Nephron (organoid): ENCODE measurements around the gene LHFPL6.

Experiments used
- H3K27ac Mint-ChIP-seq, 3 experiments: 2 replicates each; pipeline ENCODE4 v1.8.0; 2020; ENCODE audit warnings: mixed read lengths in 3 of 3, mild to moderate bottlenecking in 2 of 3, moderate library complexity in 1 of 3
- H3K27me3 Mint-ChIP-seq: 2 replicates; pipeline ENCODE4 v1.8.0; 2021; ENCODE audit warnings: low read depth, mild to moderate bottlenecking, moderate library complexity, mixed read lengths
- H3K36me3 Mint-ChIP-seq: 2 replicates; pipeline ENCODE4 v1.8.0; 2020; ENCODE audit warnings: low read depth, mixed read lengths
- H3K4me1 Mint-ChIP-seq: 2 replicates; pipeline ENCODE4 v1.8.0; 2020; ENCODE audit warnings: mixed read lengths
- H3K4me3 Mint-ChIP-seq, 3 experiments: 2 replicates each; pipeline ENCODE4 v1.8.0; 2020; ENCODE audit warnings: mild to moderate bottlenecking in 3 of 3, mixed read lengths in 3 of 3, moderate library complexity in 2 of 3
- H3K9me3 Mint-ChIP-seq: 2 replicates; pipeline ENCODE4 v1.8.0; 2020; ENCODE audit warnings: mixed read lengths
- CTCF ChIP-seq, 3 experiments: fragments of 200-600 bp; sonication (generic); IDR thresholded peaks; one replicate each; pipeline ENCODE4 v1.5.0; 2021; ENCODE audit warnings: antibody characterized with exemption in 3 of 3; ENCODE audit not compliant: unreplicated experiment in 3 of 3

The LHFPL6 gene

GRCh38 chr13:39297664-39298171, 305.3 kb downstream of the LHFPL6 start:
- H3K4me1 Mint-ChIP-seq = peaks cover 23% of the 10 kb centered on the region
- no peak overlapping the region for H3K27ac Mint-ChIP-seq
- H3K4me3 Mint-ChIP-seq = no peak overlapping the region
- H3K36me3 Mint-ChIP-seq = peaks cover 5% of the 10 kb centered on the region
- no peaks in the 10 kb centered on the region for H3K27me3 Mint-ChIP-seq
- no peak for TF ChIP-seq CTCF (IDR thresholded peaks at IDR 0.05; ENCODE audit: unreplicated experiment in 3 of 3)
- peaks cover 22% of the 10 kb centered on the region for H3K9me3 Mint-ChIP-seq

GRCh38 chr13:39297023-39297422, 306.0 kb downstream of the LHFPL6 start:
- Mint-ChIP-seq H3K9me3 (peaks cover 22% of the 10 kb centered on the region), H3K4me1 (peaks cover 16% of the 10 kb centered on the region), H3K27ac (no peak overlapping the region), H3K4me3 (no peak overlapping the region), H3K27me3 (no peaks in the 10 kb centered on the region), H3K36me3 (peaks cover 5% of the 10 kb centered on the region)
- TF ChIP-seq CTCF (IDR thresholded peaks at IDR 0.05; ENCODE audit: unreplicated experiment in 3 of 3) = no peak

- H3K27ac Mint-ChIP-seq = no peak overlapping the region
- H3K4me3 Mint-ChIP-seq = no peak overlapping the region
- no peak for TF ChIP-seq CTCF (IDR thresholded peaks at IDR 0.05; ENCODE audit: unreplicated experiment in 3 of 3)
- no peaks in the 10 kb centered on the region for H3K27me3 Mint-ChIP-seq
- H3K36me3 Mint-ChIP-seq = peaks cover 5% of the 10 kb centered on the region
- peaks cover 22% of the 10 kb centered on the region for H3K9me3 Mint-ChIP-seq
- H3K4me1 Mint-ChIP-seq = peaks cover 10% of the 10 kb centered on the region
Observed at GRCh38 chr13:39296193-39296592, 306.8 kb downstream of the LHFPL6 start.
